SK-N-MC (cell line): ENCODE results near the gene ETFB.
A peak's percentile ranks its signal among the peaks of the same experiment; 100 is the strongest.

Experiments
- DNase-seq: peaks from one replicate; pipeline ENCODE4 v3.0.0-alpha.2; 2011; ENCODE audit warnings: low read depth, low spot score
- H3K27ac ChIP-seq: fragments of 200-600 bp; sonication (generic); 2 replicates; pipeline ENCODE4 v1.5.1; 2016; ENCODE audit warnings: mixed run types
- H3K36me3 ChIP-seq: fragments of 200-600 bp; sonication (generic); 2 replicates; pipeline ENCODE4 v1.6.1; 2017; ENCODE audit warnings: antibody characterized with exemption, low read length, mixed read lengths; ENCODE audit not compliant: insufficient read depth
- H3K4me3 ChIP-seq: fragments of 200-600 bp; sonication (generic); 2 replicates; pipeline ENCODE4 v1.5.1; 2016
- H3K9ac ChIP-seq: fragments of 200-600 bp; sonication (generic); 2 replicates; pipeline ENCODE4 v1.8.0; 2017; ENCODE audit warnings: mixed run types, mixed read lengths; ENCODE audit not compliant: insufficient read length
- H3K9me3 ChIP-seq: fragments of 200-600 bp; sonication (generic); 2 replicates; pipeline ENCODE4 v1.6.1; 2017; ENCODE audit warnings: low read depth, mild to moderate bottlenecking, antibody characterized with exemption, low read length, moderate library complexity, mixed read lengths
- EZH2 ChIP-seq: fragments of 200-600 bp; sonication (generic); IDR thresholded peaks from one replicate; pipeline ENCODE4 v1.6.1; 2017; ENCODE audit warnings: antibody characterized with exemption
- FOXP2 ChIP-seq: optimal IDR thresholded peaks from 2 replicates; pipeline ENCODE3; 2011; ENCODE audit warnings: mild to moderate bottlenecking, moderate library complexity; ENCODE audit not compliant: insufficient read depth; ENCODE audit errors: extremely low read length, control extremely low read depth
- POLR2AphosphoS5 ChIP-seq: IDR thresholded peaks from 2 replicates; pipeline ENCODE4 v1.6.1; 2012; ENCODE audit warnings: mild to moderate bottlenecking, low read depth, low read length, borderline replicate concordance

ETFB gene

GRCh38 chr19:51346742-51347141 lies 19.4 kb downstream of the ETFB start:
- Histone ChIP-seq H3K4me3 (no peak overlapping the region), H3K36me3 (peaks cover 4% of the 10 kb centered on the region; the same call in 1 of the 2 replicates), H3K9ac (no peak overlapping the region), H3K27ac (no peak overlapping the region), H3K9me3 (no peaks in the 10 kb centered on the region)
- TF ChIP-seq POLR2AphosphoS5 (no peak), FOXP2 (no peak), EZH2 (no peak)
- no peak for DNase-seq

DNA sequence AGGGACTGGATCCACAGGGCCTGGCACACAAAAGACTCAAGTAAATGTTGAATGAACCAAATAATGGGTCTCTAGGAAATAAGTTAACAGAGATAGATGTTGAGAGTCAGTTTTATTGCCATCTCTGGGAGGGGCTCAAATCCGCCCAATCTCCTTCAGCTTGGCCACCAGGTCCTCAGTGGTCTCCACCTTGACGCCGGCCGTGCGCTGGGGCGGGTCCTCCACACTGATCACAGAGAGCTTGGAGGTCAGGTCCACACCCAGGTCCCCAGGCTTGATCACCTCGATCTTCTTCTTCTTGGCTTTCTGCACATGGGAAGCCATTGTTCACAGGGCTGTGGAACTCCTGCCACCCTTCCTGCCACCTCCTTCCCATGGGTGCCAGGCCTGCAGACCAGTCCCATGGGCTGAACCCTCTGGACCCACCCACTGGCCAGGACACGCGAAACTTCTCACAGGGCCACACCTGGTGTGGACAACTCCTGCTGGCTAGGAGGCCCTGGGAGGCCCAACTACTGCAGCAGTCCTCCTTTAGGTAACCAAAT lies 21.0 kb downstream of the ETFB start:
- Histone ChIP-seq H3K9ac (no peak overlapping the region), H3K36me3 (no peaks in the 10 kb centered on the region; the same call in 1 of the 2 replicates), H3K4me3 (no peak overlapping the region), H3K9me3 (no peaks in the 10 kb centered on the region), H3K27ac (no peak overlapping the region)
- TF ChIP-seq FOXP2 (no peak), POLR2AphosphoS5 (no peak), EZH2 (no peak)
- DNase-seq: no peak

- no peak for TF ChIP-seq EZH2
- TF ChIP-seq POLR2AphosphoS5: no peak
- TF ChIP-seq FOXP2: no peak
- no peak for DNase-seq
- Histone ChIP-seq H3K9me3 (no peaks in the 10 kb centered on the region), H3K9ac (no peak overlapping the region), H3K36me3 (no peaks in the 10 kb centered on the region), H3K4me3 (no peak overlapping the region), H3K27ac (no peak overlapping the region)
Observed at GRCh38 chr19:51342631-51343569, 23.3 kb downstream of the ETFB start.

- DNase-seq: no peak
- Histone ChIP-seq H3K9me3 (no peaks in the 10 kb centered on the region), H3K27ac (no peak within 1 kb of the TSS), H3K9ac (no peak within 1 kb of the TSS), H3K36me3 (no peaks in the 10 kb centered on the region), H3K4me3 (no peak within 1 kb of the TSS)
- TF ChIP-seq EZH2 (no peak), FOXP2 (no peak), POLR2AphosphoS5 (no peak)
Observed at GRCh38 chr19:51341976-51342580, 24.1 kb downstream of the ETFB start, which contains the start of gene VSIG10L. VSIG10L (minus strand) TSS chr19:51342139; CDS start chr19:51342124, 15 bp downstream.

- DNase-seq: no peak
- Histone ChIP-seq H3K27ac (no peak overlapping the region), H3K36me3 (no peaks in the 10 kb centered on the region), H3K4me3 (no peak overlapping the region), H3K9me3 (no peaks in the 10 kb centered on the region), H3K9ac (no peak overlapping the region)
- TF ChIP-seq FOXP2: no peak
- no peak for TF ChIP-seq EZH2
- no peak for TF ChIP-seq POLR2AphosphoS5
Observed at GRCh38 chr19:51341066-51341465, 25.1 kb downstream of the ETFB start.

GRCh38 chr19:51339687-51340656 lies 26.2 kb downstream of the ETFB start:
- H3K4me3 ChIP-seq: peak overlapping the region; percentile 84
- peak; percentile 27; the same call in 1 of the 2 replicates for TF ChIP-seq POLR2AphosphoS5
- TF ChIP-seq EZH2: no peak
- no peaks in the 10 kb centered on the region for H3K9me3 ChIP-seq
- H3K27ac ChIP-seq: no peak overlapping the region
- H3K36me3 ChIP-seq: no peaks in the 10 kb centered on the region
- no peak overlapping the region for H3K9ac ChIP-seq
- peak; percentile 60 for DNase-seq

GRCh38 chr19:51339313-51339686 lies 26.9 kb downstream of the ETFB start:
- H3K4me3 ChIP-seq: peak overlapping the region; percentile 84
- H3K36me3 ChIP-seq: no peaks in the 10 kb centered on the region
- TF ChIP-seq EZH2 (no peak), POLR2AphosphoS5 (no peak), FOXP2 (no peak)
- no peak overlapping the region for H3K27ac ChIP-seq
- H3K9ac ChIP-seq: no peak overlapping the region
- H3K9me3 ChIP-seq: no peaks in the 10 kb centered on the region
- DNase-seq: no peak
